Measurements from ENCODE around the gene TAF4B. TPM values are rescaled to one million over a fixed set of nuclear protein-coding genes. Genes with fewer than 3 reads are reported as not detected.

The TAF4B gene
- total and polyA plus RNA-seq, 3 donors from 2014 or later, result 11.6 to 57.5 (median 55.9) TPM

DNA sequence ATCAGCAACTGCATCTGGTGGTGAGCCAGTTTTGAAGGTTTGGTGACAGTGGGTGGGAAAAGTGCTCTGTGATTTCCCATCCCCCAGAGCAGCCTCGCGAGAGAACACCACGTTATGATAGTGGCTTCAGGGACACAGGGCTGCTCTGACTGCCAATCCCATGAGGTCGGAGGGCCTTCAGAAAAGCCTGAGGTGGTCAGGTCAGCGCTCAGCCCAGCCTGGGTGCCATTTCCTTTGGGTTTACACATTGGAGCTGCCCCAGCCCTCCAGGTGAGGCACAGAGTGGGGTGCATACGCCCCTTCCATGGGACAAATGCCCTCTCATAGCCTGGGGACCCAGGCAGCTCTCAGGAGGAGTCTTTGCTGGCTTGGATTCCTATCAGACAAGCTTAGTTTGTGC lies 195.3 kb downstream of the TAF4B start:
- intact Hi-C loops (cut with DNase I; ENCODE audit: low total_unique reads), result no loop called here
- H3K27ac ChIP-seq, result no peak overlapping the region
- 87% methylated on average over 3 to 6 of the region's 6 CpGs for WGBS, 2 donors
- no peaks in the 10 kb centered on the region for H3K36me3 ChIP-seq (ENCODE audit: low read depth, missing control alignments)
- no peak overlapping the region for H3K4me3 ChIP-seq
- H3K4me1 ChIP-seq, result no peaks in the 10 kb centered on the region
- no peak for TF ChIP-seq CTCF (IDR thresholded peaks at IDR 0.05)
- TF ChIP-seq POLR2A (IDR thresholded peaks at IDR 0.05), result no peak
- H3K9me3 ChIP-seq, result no peaks in the 10 kb centered on the region
- no peaks in the 10 kb centered on the region for H3K27me3 ChIP-seq
- DNase-seq, result no peak

GRCh38 chr18:26421931-26422330 lies 195.7 kb downstream of the TAF4B start:
- intact Hi-C loops (cut with DNase I; ENCODE audit: low total_unique reads), result no loop called here
- Histone ChIP-seq H3K27ac (no peak overlapping the region), H3K9me3 (no peaks in the 10 kb centered on the region), H3K27me3 (no peaks in the 10 kb centered on the region), H3K36me3 (ENCODE audit: low read depth, missing control alignments) (no peaks in the 10 kb centered on the region), H3K4me3 (no peak overlapping the region), H3K4me1 (no peaks in the 10 kb centered on the region)
- 81 to 84% methylated on average over 7 to 9 of the region's 9 CpGs for WGBS, 2 donors
- TF ChIP-seq POLR2A (IDR thresholded peaks at IDR 0.05) (no peak), CTCF (IDR thresholded peaks at IDR 0.05) (no peak)
- no peak for DNase-seq

DNA sequence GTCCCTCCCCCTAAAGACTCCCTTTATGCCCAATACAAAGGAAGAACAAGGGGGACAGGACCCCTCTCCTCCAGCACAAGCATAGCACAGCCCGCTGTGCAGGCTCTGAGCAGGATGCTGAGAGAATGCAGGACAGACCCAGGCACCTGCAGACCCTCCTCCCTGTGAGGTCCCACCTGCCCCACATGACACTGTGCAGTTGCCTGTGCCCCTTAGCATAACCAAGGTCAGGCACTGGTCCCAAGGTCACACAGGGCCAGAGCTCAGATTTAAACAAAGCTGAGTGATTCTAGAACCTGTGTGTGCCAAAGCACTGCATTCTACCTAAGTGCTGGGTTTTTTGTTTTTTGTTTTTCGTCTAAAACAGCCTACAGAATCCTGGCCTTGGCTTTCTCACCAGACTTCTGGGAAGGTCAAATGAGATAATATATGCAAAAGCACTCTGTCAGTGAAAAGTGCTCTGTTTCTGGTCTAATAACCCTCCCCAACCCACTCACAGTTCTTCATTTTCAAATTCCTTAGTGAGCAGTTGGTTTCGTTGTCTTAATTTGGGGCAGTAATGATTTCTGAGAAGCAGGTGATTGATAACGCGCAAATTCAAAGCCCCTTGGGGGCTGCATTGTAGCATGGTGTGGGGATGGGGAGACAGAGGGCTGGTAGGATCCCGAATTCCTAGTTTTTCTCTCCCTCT lies 196.4 kb downstream of the TAF4B start:
- H3K36me3 ChIP-seq (ENCODE audit: low read depth, missing control alignments), result no peaks in the 10 kb centered on the region

DNA sequence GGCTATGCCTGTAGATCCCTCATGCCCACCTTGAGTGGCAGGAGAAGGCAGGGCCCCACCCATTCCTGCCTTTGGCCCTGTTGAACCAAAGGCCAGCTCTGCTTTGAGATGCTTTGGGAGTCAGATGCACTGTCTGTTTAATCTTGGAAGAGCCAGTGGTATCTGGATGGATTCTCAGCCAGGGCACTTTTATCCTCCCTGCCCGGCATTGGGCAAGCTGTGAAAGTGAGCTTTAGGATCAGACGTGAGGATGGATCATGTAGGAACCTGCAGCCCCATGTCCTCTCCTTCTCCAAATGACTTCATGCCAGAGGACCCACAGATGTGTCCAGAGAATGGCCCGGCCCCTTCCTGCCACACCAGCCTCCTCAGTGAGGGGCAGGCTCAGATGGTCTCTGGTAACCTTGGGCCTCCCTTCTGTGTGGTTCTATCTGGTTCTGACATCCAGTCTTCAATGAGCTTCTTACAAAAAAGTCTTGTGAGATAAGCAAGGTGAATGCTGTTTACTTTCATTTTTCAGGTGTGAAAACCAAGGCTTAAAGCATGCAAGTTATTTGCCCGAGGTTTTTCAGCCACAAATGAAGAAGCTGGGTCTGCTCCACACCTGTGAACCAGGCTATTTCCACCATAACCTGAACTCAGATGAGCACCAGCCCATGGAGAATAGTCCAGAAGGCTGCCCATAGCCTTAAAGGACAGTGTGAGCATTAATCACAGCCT lies 198.3 kb downstream of the TAF4B start:
- no peaks in the 10 kb centered on the region for H3K36me3 ChIP-seq (ENCODE audit: low read depth, missing control alignments)
- H3K9me3 ChIP-seq, result no peaks in the 10 kb centered on the region
- intact Hi-C loops (cut with DNase I; ENCODE audit: low total_unique reads), result no loop called here
- WGBS, 2 donors, result 93 to 97% methylated on average over 3 to 4 of the region's 4 CpGs
- H3K4me1 ChIP-seq, result no peaks in the 10 kb centered on the region
- no peaks in the 10 kb centered on the region for H3K27me3 ChIP-seq
- H3K4me3 ChIP-seq, result no peak overlapping the region
- no peak for TF ChIP-seq CTCF (IDR thresholded peaks at IDR 0.05)
- TF ChIP-seq POLR2A (IDR thresholded peaks at IDR 0.05), result no peak
- DNase-seq, result no peak
- H3K27ac ChIP-seq, result no peak overlapping the region

More for the DNA sequence above, 196.4 kb downstream of the TAF4B start:
- H3K4me3 ChIP-seq, result no peak overlapping the region
- no peaks in the 10 kb centered on the region for H3K9me3 ChIP-seq
- H3K27ac ChIP-seq, result no peak overlapping the region
- H3K27me3 ChIP-seq, result no peaks in the 10 kb centered on the region
- DNase-seq, result no peak
- TF ChIP-seq POLR2A (IDR thresholded peaks at IDR 0.05), result no peak
- TF ChIP-seq CTCF (IDR thresholded peaks at IDR 0.05), result no peak
- intact Hi-C loops (cut with DNase I; ENCODE audit: low total_unique reads), result no loop called here
- H3K4me1 ChIP-seq, result no peaks in the 10 kb centered on the region
- 78 to 79% methylated on average over 6 of the region's 6 CpGs for WGBS, 2 donors

Measured in testis (tissue), 3 donors.